B cell (primary cell): ENCODE results near the gene EEF1AKMT4.

Experiments
- EZH2 ChIP-seq: IDR thresholded peaks from 2 replicates; pipeline ENCODE4 v1.6.1; 2012; ENCODE audit warnings: borderline replicate concordance, low read depth, mild to moderate bottlenecking, moderate library complexity, low read length; ENCODE audit not compliant: insufficient read depth, poor library complexity, severe bottlenecking
- TF ChIP-seq, protein P1 (sequence below): fragments of 200-600 bp; IDR thresholded peaks from one replicate; pipeline ENCODE4 v1.8.0; 2022; ENCODE audit warnings: antibody characterized with exemption, mild to moderate bottlenecking

DNA sequence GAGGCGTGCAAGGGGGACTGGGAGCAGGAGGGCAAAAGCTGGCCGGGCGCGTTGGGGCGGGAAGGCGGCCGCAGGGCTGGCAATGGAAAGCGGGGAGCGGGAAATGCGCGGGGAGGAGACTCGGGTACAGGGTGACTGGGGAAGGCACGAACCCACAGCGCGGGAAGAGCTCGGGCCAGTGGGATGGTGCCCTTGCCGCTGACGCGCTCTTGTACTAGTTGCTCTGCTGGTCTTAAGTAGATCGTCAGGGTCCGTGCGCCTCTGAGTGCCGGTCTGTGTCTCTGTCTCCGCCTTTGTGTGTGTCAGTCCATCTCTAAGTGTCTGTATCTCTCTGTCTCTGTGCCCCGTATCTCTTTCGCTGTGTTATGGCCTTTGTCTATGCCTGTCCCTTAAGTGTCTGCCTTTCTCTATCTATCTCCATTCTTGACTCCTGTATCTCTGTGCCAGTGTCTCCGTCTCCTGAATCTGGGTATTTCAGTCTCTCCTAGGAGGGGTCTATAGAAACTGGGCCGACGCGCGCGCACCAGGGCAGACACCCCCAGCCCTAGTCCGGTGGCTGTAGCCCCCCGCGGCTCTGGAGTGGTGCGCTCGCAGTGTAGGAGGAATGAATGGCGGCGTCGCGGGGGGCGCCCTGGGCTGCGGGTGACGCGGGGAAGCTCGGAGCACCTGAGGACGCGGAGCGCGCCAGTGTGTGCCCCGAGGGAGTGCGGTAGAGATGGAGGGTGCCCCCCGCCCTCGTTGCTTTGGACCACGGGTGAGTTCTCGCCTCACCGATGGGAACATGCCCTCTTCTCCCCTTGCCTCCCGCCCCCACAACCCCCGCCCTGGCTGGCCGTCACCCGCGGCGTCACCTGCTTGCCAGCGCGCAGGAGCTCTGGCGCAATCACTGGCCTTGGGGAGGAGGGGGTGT lies 12.6 kb downstream of the EEF1AKMT4 start:
- TF ChIP-seq EZH2: no peak
- TF ChIP-seq, protein P1, sequence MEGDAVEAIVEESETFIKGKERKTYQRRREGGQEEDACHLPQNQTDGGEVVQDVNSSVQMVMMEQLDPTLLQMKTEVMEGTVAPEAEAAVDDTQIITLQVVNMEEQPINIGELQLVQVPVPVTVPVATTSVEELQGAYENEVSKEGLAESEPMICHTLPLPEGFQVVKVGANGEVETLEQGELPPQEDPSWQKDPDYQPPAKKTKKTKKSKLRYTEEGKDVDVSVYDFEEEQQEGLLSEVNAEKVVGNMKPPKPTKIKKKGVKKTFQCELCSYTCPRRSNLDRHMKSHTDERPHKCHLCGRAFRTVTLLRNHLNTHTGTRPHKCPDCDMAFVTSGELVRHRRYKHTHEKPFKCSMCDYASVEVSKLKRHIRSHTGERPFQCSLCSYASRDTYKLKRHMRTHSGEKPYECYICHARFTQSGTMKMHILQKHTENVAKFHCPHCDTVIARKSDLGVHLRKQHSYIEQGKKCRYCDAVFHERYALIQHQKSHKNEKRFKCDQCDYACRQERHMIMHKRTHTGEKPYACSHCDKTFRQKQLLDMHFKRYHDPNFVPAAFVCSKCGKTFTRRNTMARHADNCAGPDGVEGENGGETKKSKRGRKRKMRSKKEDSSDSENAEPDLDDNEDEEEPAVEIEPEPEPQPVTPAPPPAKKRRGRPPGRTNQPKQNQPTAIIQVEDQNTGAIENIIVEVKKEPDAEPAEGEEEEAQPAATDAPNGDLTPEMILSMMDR: no peak
